Activated naive CD4-positive, alpha-beta T cell treated with anti-CD3 and anti-CD28 coated beads, Interleukin-2, amount 10 ng/mL, durations not matched to agents 7 days and 5 days (primary cell): Measurements from ENCODE around the gene CCNYL1.
A peak's percentile ranks its signal among the peaks of the same experiment; 100 is the strongest.
"Not testable (repeated sequence)": the region's sequence is repeated elsewhere in the genome, so short reads cannot be mapped to it uniquely, and the experiment has no call there.

ENCODE experiments used
- CTCF ChIA-PET: fragments of 350-600 bp; sonication (Branson Sonifier 250); formaldehyde crosslinking; loops from one replicate; lab custom pipeline; 2021; ENCODE audit warnings: antibody characterized with exemption; lab: Charles Lee
- DNase-seq: peaks from one replicate; pipeline ENCODE4 v3.0.0-alpha.2; 2020
- H3K27ac Mint-ChIP-seq: one replicate; pipeline ENCODE4 v1.8.0; 2021; ENCODE audit warnings: mild to moderate bottlenecking, moderate library complexity, mixed read lengths
- H3K27me3 Mint-ChIP-seq: one replicate; pipeline ENCODE4 v1.8.0; 2021; ENCODE audit warnings: mild to moderate bottlenecking, mixed read lengths
- H3K36me3 Mint-ChIP-seq: one replicate; pipeline ENCODE4 v1.8.0; 2021; ENCODE audit warnings: mixed read lengths
- H3K4me1 Mint-ChIP-seq: one replicate; pipeline ENCODE4 v1.8.0; 2021; ENCODE audit warnings: mixed read lengths
- H3K4me3 Mint-ChIP-seq: one replicate; pipeline ENCODE4 v1.8.0; 2021; ENCODE audit warnings: mild to moderate bottlenecking, moderate library complexity, mixed read lengths
- H3K9me3 Mint-ChIP-seq: one replicate; pipeline ENCODE4 v1.8.0; 2021; ENCODE audit warnings: mixed read lengths

CCNYL1 gene

GRCh38 chr2:207690845-207691461 lies 20.5 kb upstream of the CCNYL1 start:
- CTCF ChIA-PET, result interaction anchor here (0.6 kb wide), 1 partner anchor 55 kb away, joined by 3 read pairs; no protein-coding TSS in a partner anchor
- not testable (repeated sequence) for H3K27me3 Mint-ChIP-seq, H3K36me3 Mint-ChIP-seq, H3K27ac Mint-ChIP-seq, H3K4me1 Mint-ChIP-seq, H3K4me3 Mint-ChIP-seq, H3K9me3 Mint-ChIP-seq, DNase-seq

GRCh38 chr2:207692206-207693065 lies 19.0 kb upstream of the CCNYL1 start:
- Mint-ChIP-seq H3K27me3 (peaks cover 2% of the 10 kb centered on the region), H3K4me3 (no peak overlapping the region), H3K27ac (no peak overlapping the region), H3K4me1 (peaks cover 3% of the 10 kb centered on the region), H3K9me3 (no peaks in the 10 kb centered on the region), H3K36me3 (no peaks in the 10 kb centered on the region)
- DNase-seq, result peak; percentile 57
- CTCF ChIA-PET, result interaction anchor here (0.7 to 1.8 kb wide), 10 partner anchors 8 to 348 kb away, joined by 3 to 7 read pairs (median 4); no protein-coding TSS in a partner anchor

GRCh38 chr2:207693641-207694249 lies 17.7 kb upstream of the CCNYL1 start:
- no peaks in the 10 kb centered on the region for H3K36me3 Mint-ChIP-seq
- no peak overlapping the region for H3K4me3 Mint-ChIP-seq
- H3K27me3 Mint-ChIP-seq, result peaks cover 12% of the 10 kb centered on the region
- H3K4me1 Mint-ChIP-seq, result peaks cover 3% of the 10 kb centered on the region
- no peaks in the 10 kb centered on the region for H3K9me3 Mint-ChIP-seq
- CTCF ChIA-PET, result interaction anchor here (0.7 to 1.8 kb wide), 5 partner anchors 10 to 68 kb away, joined by 3 to 5 read pairs (median 3); partner anchors contain the start of gene CCNYL1
- no peak for DNase-seq
- H3K27ac Mint-ChIP-seq, result no peak overlapping the region

GRCh38 chr2:207694811-207695281 lies 16.6 kb upstream of the CCNYL1 start:
- DNase-seq, result no peak
- H3K4me3 Mint-ChIP-seq, result no peak overlapping the region
- no peaks in the 10 kb centered on the region for H3K9me3 Mint-ChIP-seq
- CTCF ChIA-PET, result interaction anchor here (1.8 kb wide), 1 partner anchor 47 kb away, joined by 3 read pairs; no protein-coding TSS in a partner anchor
- no peak overlapping the region for H3K27ac Mint-ChIP-seq
- peaks cover 12% of the 10 kb centered on the region for H3K27me3 Mint-ChIP-seq
- H3K36me3 Mint-ChIP-seq, result no peaks in the 10 kb centered on the region
- peaks cover 3% of the 10 kb centered on the region for H3K4me1 Mint-ChIP-seq

- Mint-ChIP-seq H3K9me3 (no peaks in the 10 kb centered on the region), H3K4me3 (no peak overlapping the region), H3K4me1 (peaks cover 3% of the 10 kb centered on the region), H3K36me3 (no peaks in the 10 kb centered on the region), H3K27ac (no peak overlapping the region), H3K27me3 (peaks cover 12% of the 10 kb centered on the region)
- DNase-seq, result no peak
- CTCF ChIA-PET, result interaction anchor here (0.6 to 0.8 kb wide), 2 partner anchors 14 to 345 kb away, joined by 3 to 4 read pairs; no protein-coding TSS in a partner anchor
Measured at GRCh38 chr2:207695293-207695692, 16.1 kb upstream of the CCNYL1 start.

GRCh38 chr2:207696911-207697310 lies 14.5 kb upstream of the CCNYL1 start:
- DNase-seq, H3K9me3 Mint-ChIP-seq, CTCF ChIA-PET, H3K4me1 Mint-ChIP-seq, H3K4me3 Mint-ChIP-seq, H3K36me3 Mint-ChIP-seq, H3K27ac Mint-ChIP-seq: not testable (repeated sequence)
- peaks cover 12% of the 10 kb centered on the region for H3K27me3 Mint-ChIP-seq

DNA sequence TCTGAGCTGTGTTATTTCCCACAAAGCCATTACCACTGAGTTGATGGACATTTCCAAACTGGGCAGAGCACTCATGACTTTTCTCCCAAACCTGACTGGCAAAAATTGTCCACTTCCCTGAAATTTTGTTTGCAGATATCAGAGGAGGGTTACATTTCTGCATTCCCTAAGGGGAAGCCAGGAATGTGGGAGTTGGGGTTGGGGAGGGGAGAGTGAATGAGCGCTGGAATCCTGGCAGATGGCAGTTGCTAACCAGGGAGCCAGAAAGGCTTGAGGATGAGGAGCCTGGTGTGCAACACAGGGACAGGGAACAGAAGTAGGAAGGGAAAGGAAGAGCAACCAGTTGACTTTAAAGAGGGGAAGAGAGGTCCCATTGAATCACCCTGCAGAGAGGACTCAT lies 14.0 kb upstream of the CCNYL1 start:
- Mint-ChIP-seq H3K36me3 (no peaks in the 10 kb centered on the region), H3K4me1 (no peaks in the 10 kb centered on the region), H3K27ac (no peak overlapping the region), H3K27me3 (peaks cover 12% of the 10 kb centered on the region), H3K4me3 (no peak overlapping the region), H3K9me3 (no peaks in the 10 kb centered on the region)
- CTCF ChIA-PET, result no interaction called here
- DNase-seq, result no peak

DNA sequence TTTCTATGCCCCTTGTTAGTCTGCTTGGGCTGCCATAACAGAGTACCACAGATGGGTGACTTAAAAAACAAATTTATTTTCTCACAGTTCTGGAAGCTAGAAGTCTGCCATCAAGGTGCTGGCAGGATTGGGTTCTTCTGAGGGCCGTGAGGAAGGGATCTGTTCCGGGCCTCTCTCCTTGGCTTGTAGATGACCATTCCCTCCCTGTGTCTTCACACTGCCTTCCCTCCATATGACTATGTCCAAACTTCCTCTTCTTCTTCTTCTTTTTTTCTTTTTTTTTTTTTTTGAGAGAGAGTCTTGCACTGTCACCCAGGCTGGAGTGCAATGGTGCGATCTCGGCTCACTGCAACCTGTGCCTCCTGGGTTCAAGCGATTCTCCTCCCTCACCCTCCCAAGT lies 13.1 kb upstream of the CCNYL1 start:
- H3K9me3 Mint-ChIP-seq, result no peaks in the 10 kb centered on the region
- DNase-seq, result no peak
- H3K4me3 Mint-ChIP-seq, result no peak overlapping the region
- H3K27ac Mint-ChIP-seq, result no peak overlapping the region
- peaks cover 12% of the 10 kb centered on the region for H3K27me3 Mint-ChIP-seq
- H3K36me3 Mint-ChIP-seq, result no peaks in the 10 kb centered on the region
- CTCF ChIA-PET, result no interaction called here
- H3K4me1 Mint-ChIP-seq, result no peaks in the 10 kb centered on the region

DNA sequence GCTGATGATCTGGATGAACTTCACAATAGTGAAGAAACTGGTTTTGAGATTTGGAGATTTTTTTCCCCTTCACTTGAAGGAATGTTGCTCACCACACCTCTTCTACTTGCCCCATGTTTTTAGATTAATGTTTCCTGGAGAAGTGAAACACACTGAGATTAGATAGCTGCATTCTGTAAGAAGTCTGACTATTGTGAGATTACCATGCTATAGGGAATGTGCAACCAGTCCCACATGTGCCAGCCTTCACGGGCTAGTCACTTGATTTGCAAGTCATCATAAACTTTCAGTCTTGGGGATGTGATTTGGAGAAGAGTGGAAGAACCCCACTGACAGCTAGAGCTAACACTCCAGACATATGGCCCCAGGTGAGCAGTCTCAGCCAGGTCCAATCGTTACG lies 7.4 kb upstream of the CCNYL1 start:
- Mint-ChIP-seq H3K36me3 (no peaks in the 10 kb centered on the region), H3K27ac (no peak overlapping the region), H3K9me3 (no peaks in the 10 kb centered on the region), H3K4me3 (no peak overlapping the region), H3K4me1 (peaks cover 3% of the 10 kb centered on the region), H3K27me3 (no peaks in the 10 kb centered on the region)
- CTCF ChIA-PET, result interaction anchor here (2.1 kb wide), 1 partner anchor 12 kb away, joined by 7 read pairs; no protein-coding TSS in a partner anchor
- DNase-seq, result no peak

GRCh38 chr2:207704671-207705070 lies 6.8 kb upstream of the CCNYL1 start:
- no peaks in the 10 kb centered on the region for H3K27me3 Mint-ChIP-seq
- no peak for DNase-seq
- H3K4me3 Mint-ChIP-seq, result no peak overlapping the region
- CTCF ChIA-PET, result interaction anchor here (2.1 kb wide), 1 partner anchor 12 kb away, joined by 7 read pairs; no protein-coding TSS in a partner anchor
- no peaks in the 10 kb centered on the region for H3K36me3 Mint-ChIP-seq
- no peaks in the 10 kb centered on the region for H3K9me3 Mint-ChIP-seq
- no peak overlapping the region for H3K27ac Mint-ChIP-seq
- peaks cover 3% of the 10 kb centered on the region for H3K4me1 Mint-ChIP-seq

DNA sequence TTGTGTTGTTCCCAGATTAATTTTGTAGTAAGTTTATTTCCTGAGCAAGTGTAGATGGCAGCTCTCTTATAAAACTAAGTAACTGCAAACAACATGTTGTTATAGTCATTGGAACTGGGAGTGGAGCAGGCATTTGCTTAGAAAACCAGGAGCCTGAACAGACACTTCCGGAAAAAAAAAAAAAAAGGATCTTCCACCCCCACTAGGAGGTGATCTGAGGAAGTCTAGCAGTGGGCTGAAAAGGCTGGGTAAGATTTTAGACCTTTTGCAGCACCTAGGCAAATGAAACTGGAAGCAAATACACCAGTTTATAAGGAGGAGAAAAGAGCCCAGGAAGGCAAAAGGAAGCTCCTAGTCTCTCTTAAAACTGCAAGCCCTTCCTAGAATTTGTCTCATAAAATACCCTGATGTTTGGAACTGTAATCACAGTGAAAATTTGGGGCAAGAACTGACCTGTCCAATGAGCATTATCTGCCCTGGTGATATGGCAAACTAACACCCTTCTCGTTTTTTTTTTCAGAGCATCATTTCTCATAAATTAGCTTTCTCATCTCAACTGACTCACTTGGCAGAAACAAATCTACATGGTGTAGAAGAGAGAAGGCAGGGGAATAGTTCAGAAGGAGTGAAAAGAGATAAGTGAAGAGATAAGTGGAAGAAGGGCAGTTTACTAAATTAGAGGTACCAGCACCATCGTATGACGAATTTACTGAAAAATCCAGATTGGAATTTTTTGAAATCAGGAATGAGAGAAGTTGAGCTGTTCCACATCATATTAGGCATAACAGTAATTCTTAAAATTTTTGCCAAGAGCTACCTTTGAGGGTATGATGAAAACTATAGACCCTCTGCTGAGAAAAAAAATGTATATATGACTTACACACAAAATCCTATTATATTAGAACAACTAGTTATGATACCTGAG lies 4.2 kb upstream of the CCNYL1 start:
- CTCF ChIA-PET, result interaction anchor here (0.6 to 1.2 kb wide), 6 partner anchors 15 to 1166 kb away, joined by 3 to 6 read pairs (median 3); no protein-coding TSS in a partner anchor

GRCh38 chr2:207711750-207712530 lies 500 bp downstream of the CCNYL1 start:
- H3K4me1 Mint-ChIP-seq, result peaks cover 28% of the 10 kb centered on the region
- peaks cover 2% of the 10 kb centered on the region for H3K36me3 Mint-ChIP-seq
- CTCF ChIA-PET, result interaction anchor here (1.1 to 1.6 kb wide), 3 partner anchors 18 to 329 kb away, joined by 3 to 6 read pairs (median 4); partner anchors contain the start of gene METTL21A

More for the DNA sequence above, 4.2 kb upstream of the CCNYL1 start:
- Mint-ChIP-seq H3K36me3 (no peaks in the 10 kb centered on the region), H3K27ac (no peak overlapping the region), H3K27me3 (no peaks in the 10 kb centered on the region), H3K4me1 (peaks cover 13% of the 10 kb centered on the region), H3K4me3 (no peak overlapping the region), H3K9me3 (no peaks in the 10 kb centered on the region)
- no peak for DNase-seq

More at GRCh38 chr2:207711750-207712530, 500 bp downstream of the CCNYL1 start:
- Mint-ChIP-seq H3K4me3 (peak overlapping the region; percentile 97), H3K27ac (peak overlapping the region; percentile 88), H3K27me3 (no peaks in the 10 kb centered on the region), H3K9me3 (no peaks in the 10 kb centered on the region)
- DNase-seq, result peak; percentile 70
